SK-N-SH (cell line): ENCODE measurements around the gene DNAH7. TPM values are rescaled to one million over a fixed set of nuclear protein-coding genes. Genes with fewer than 3 reads are reported as not detected.

Experiments
- CTCF ChIA-PET: fragments of 300-600, 350-600 bp; formaldehyde crosslinking; extraction: SDS; loops from one replicate; lab custom pipeline; 2021; lab: Yijun Ruan, JAX
- POLR2A ChIA-PET: fragments of 350-600 bp; sonication (Branson Sonifier 250); formaldehyde crosslinking; extraction: SDS; loops from one replicate; lab custom pipeline; 2020; ENCODE audit warnings: antibody characterized with exemption, inconsistent platforms; lab: Yijun Ruan, JAX
- DNase-seq: peaks from one replicate; pipeline ENCODE4 v3.0.0; 2012
- H2AFZ ChIP-seq: fragments of 200-600 bp; sonication (generic); 2 replicates; pipeline ENCODE4 v1.8.1; 2016; ENCODE audit warnings: antibody characterized with exemption, mild to moderate bottlenecking, low read depth
- H3F3A ChIP-seq: fragments of 200-600 bp; sonication (generic); replicated peaks from 2 replicates; pipeline ENCODE3; 2016; ENCODE audit warnings: antibody characterized with exemption, mild to moderate bottlenecking; ENCODE audit not compliant: insufficient read depth
- H3K27ac ChIP-seq, 2 experiments: fragments of 200-500 bp in 1 of 2; fragments of 200-600 bp in 1 of 2; sonication (Bioruptor generic) in 1 of 2; sonication (generic), shearing (Covaris generic) in 1 of 2; 2 replicates each; pipeline versions ENCODE4 v1.5.1 to v1.6.1; 2014 to 2016; ENCODE audit warnings: low read depth in 2 of 2, inconsistent platforms in 1 of 2, low read length in 1 of 2, mild to moderate bottlenecking in 1 of 2, mixed read lengths in 1 of 2
- H3K27me3 ChIP-seq: fragments of 200-600 bp; sonication (generic), shearing (Covaris generic); 2 replicates; pipeline ENCODE4 v1.6.1; 2016; ENCODE audit warnings: mixed run types; ENCODE audit not compliant: insufficient read depth
- H3K36me3 ChIP-seq, 2 experiments: fragments of 200-500 bp in 1 of 2; fragments of 200-600 bp in 1 of 2; sonication (Bioruptor generic) in 1 of 2; sonication (generic) in 1 of 2; replicated peaks in 1 of 2; 2 replicates each; pipeline versions ENCODE3 to v1.5.1; 2014 to 2016; ENCODE audit warnings: low read length in 1 of 2, mild to moderate bottlenecking in 1 of 2; ENCODE audit not compliant: insufficient read depth in 2 of 2, control insufficient read depth in 1 of 2
- H3K4me1 ChIP-seq, 2 experiments: fragments of 200-500 bp in 1 of 2; fragments of 200-600 bp in 1 of 2; sonication (Bioruptor generic) in 1 of 2; sonication (generic), shearing (Covaris generic) in 1 of 2; 2 replicates each; pipeline versions ENCODE4 v1.5.1 to v1.6.1; 2014 to 2016; ENCODE audit warnings: low read depth in 1 of 2, low read length in 1 of 2, mixed run types in 1 of 2; ENCODE audit not compliant: insufficient read depth in 2 of 2, control insufficient read depth in 1 of 2
- H3K4me2 ChIP-seq: fragments of 200-600 bp; sonication (generic), shearing (Covaris generic); 2 replicates; pipeline ENCODE4 v1.6.1; 2017; ENCODE audit warnings: mixed run types
- H3K4me3 ChIP-seq, 2 experiments: fragments of 200-500 bp in 1 of 2; fragments of 200-600 bp in 1 of 2; sonication (Bioruptor generic) in 1 of 2; sonication (generic), shearing (Covaris generic) in 1 of 2; 2 replicates each; pipeline versions ENCODE4 v1.5.1 to v1.8.1; 2014 to 2016; ENCODE audit warnings: low read depth in 2 of 2, inconsistent platforms in 1 of 2, low read length in 1 of 2, mild to moderate bottlenecking in 1 of 2, mixed read lengths in 1 of 2, moderate library complexity in 1 of 2
- H3K79me2 ChIP-seq: fragments of 200-600 bp; sonication (generic); 2 replicates; pipeline ENCODE4 v1.8.1; 2017; ENCODE audit warnings: mild to moderate bottlenecking; ENCODE audit not compliant: insufficient read depth
- H3K9ac ChIP-seq: fragments of 200-600 bp; sonication (generic); 2 replicates; pipeline ENCODE4 v1.6.1; 2017; ENCODE audit warnings: mixed run types
- H3K9me2 ChIP-seq: fragments of 200-600 bp; sonication (generic); 2 replicates; pipeline ENCODE4 v1.6.1; 2017; ENCODE audit warnings: mixed run types
- H3K9me3 ChIP-seq: fragments of 200-600 bp; sonication (generic); 2 replicates; pipeline ENCODE4 v1.6.1; 2017; ENCODE audit warnings: mixed run types, mild to moderate bottlenecking, moderate library complexity
- H4K20me1 ChIP-seq: fragments of 200-600 bp; sonication (generic); 2 replicates; pipeline ENCODE4 v1.6.1; 2017; ENCODE audit warnings: mild to moderate bottlenecking, mixed run types; ENCODE audit not compliant: insufficient read depth
- EZH2phosphoT487 ChIP-seq: fragments of 200-600 bp; sonication (generic); IDR thresholded peaks from 2 replicates; pipeline ENCODE4 v1.6.1; 2017; ENCODE audit warnings: low read depth, mixed run types, mild to moderate bottlenecking, antibody characterized with exemption, moderate library complexity, borderline replicate concordance
- GABPA ChIP-seq: IDR thresholded peaks from 2 replicates; pipeline ENCODE4 v1.4.0; 2012; ENCODE audit warnings: low read depth, mild to moderate bottlenecking
- JUND ChIP-seq: IDR thresholded peaks from 2 replicates; pipeline ENCODE4 v1.4.0; 2012
- MEF2A ChIP-seq: IDR thresholded peaks from 2 replicates; pipeline ENCODE4 v1.4.0; 2012; ENCODE audit warnings: low read depth, borderline replicate concordance
- PBX3 ChIP-seq: IDR thresholded peaks from 2 replicates; pipeline ENCODE4; 2012
- TAF1 ChIP-seq: IDR thresholded peaks from 2 replicates; pipeline ENCODE4 v1.6.1; 2012; ENCODE audit warnings: low read depth, mild to moderate bottlenecking, low read length, moderate library complexity, borderline replicate concordance
- TCF12 ChIP-seq: IDR thresholded peaks from 2 replicates; pipeline ENCODE4 v1.4.0; 2012
- TEAD4 ChIP-seq: IDR thresholded peaks from 2 replicates; pipeline ENCODE4 v1.4.0; 2012; ENCODE audit warnings: mild to moderate bottlenecking, borderline replicate concordance; ENCODE audit not compliant: insufficient read depth
- WGBS: methylation state at CpG from one replicate; pipeline ENCODE4 v1.1.6; 2017; ENCODE audit warnings: low lambda C conversion rate; 5-methylcytosine and 5-hydroxymethylcytosine counted together
- polyA plus RNA-seq, 3 experiments: library from polyadenylated mRNA; depleted of rRNA; stranded (reverse); fragments of >200 nt; gene quantifications; 2 replicates each; pipeline ENCODE4 v1.2.3, GENCODE V29; 2012
- TF ChIP-seq, protein P1 (sequence below): IDR thresholded peaks from 2 replicates; pipeline ENCODE4 v1.4.0; 2012; ENCODE audit warnings: low read depth, borderline replicate concordance
- TF ChIP-seq, protein P2 (sequence below): IDR thresholded peaks from 2 replicates; pipeline ENCODE4 v1.4.0; 2012; ENCODE audit warnings: low read depth

The DNAH7 gene
- polyA plus RNA-seq, 1 of the 3 experiments (the other 2 are of a cell fraction): 1.2 TPM

GRCh38 chr2:195848119-195848899 lies 220.3 kb downstream of the DNAH7 start (continued):
- TF ChIP-seq, protein P1, sequence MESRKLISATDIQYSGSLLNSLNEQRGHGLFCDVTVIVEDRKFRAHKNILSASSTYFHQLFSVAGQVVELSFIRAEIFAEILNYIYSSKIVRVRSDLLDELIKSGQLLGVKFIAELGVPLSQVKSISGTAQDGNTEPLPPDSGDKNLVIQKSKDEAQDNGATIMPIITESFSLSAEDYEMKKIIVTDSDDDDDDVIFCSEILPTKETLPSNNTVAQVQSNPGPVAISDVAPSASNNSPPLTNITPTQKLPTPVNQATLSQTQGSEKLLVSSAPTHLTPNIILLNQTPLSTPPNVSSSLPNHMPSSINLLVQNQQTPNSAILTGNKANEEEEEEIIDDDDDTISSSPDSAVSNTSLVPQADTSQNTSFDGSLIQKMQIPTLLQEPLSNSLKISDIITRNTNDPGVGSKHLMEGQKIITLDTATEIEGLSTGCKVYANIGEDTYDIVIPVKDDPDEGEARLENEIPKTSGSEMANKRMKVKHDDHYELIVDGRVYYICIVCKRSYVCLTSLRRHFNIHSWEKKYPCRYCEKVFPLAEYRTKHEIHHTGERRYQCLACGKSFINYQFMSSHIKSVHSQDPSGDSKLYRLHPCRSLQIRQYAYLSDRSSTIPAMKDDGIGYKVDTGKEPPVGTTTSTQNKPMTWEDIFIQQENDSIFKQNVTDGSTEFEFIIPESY: no peak

DNA sequence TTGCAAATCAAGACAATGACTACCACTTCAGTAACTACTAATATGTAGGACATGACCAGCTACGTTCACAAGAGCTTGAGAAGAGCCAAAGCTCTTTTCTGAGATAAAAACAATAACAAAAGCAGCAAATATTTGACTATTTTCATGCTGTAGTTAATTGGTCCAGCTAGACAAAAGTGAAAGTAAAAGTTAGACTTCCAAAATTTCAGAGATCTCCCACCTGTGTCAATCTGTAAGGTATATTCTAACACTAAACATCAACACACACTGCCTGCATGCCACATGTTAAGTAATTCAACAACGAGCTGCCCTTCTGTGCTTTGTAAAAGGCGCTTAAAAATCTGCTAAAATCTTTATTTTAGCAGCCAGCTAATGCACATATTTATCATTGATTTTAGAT lies 225.7 kb downstream of the DNAH7 start:
- 72% methylated on average over 3 of the region's 3 CpGs for WGBS
- Histone ChIP-seq H3K9me2 (no peaks in the 10 kb centered on the region), H4K20me1 (no peaks in the 10 kb centered on the region), H2AFZ (0 out of 2 replicates have a peak overlapping the region, but pooled peaks have one; percentile 51), H3K27ac (no peak overlapping the region), H3K27me3 (no peaks in the 10 kb centered on the region), H3K4me1 (no peaks in the 10 kb centered on the region; a peak in 1 of 4 replicates), H3F3A (no peaks in the 10 kb centered on the region), H3K36me3 (peaks cover 0 to 3% of the 10 kb centered on the region in 2 experiments), H3K79me2 (no peaks in the 10 kb centered on the region), H3K9ac (no peak overlapping the region), H3K4me2 (peak overlapping the region; percentile 4; the same call in 1 of the 2 replicates), H3K9me3 (no peaks in the 10 kb centered on the region), H3K4me3 (peak overlapping the region in 1 of 2 experiments; percentile 17; a peak in 1 of 4 replicates)
- POLR2A ChIA-PET: no interaction called here
- no peak for TF ChIP-seq MEF2A
- CTCF ChIA-PET: no interaction called here
- DNase-seq: no peak

- Histone ChIP-seq H3K36me3 (peaks cover 0 to 3% of the 10 kb centered on the region in 2 experiments), H4K20me1 (no peaks in the 10 kb centered on the region), H3K79me2 (no peaks in the 10 kb centered on the region), H3K4me2 (no peak overlapping the region), H3K9me2 (no peaks in the 10 kb centered on the region), H3K4me3 (no peak overlapping the region), H3K9ac (no peak overlapping the region), H3K9me3 (no peaks in the 10 kb centered on the region), H3K4me1 (no peaks in the 10 kb centered on the region), H3F3A (peaks cover 6% of the 10 kb centered on the region), H2AFZ (no peak overlapping the region), H3K27me3 (no peaks in the 10 kb centered on the region), H3K27ac (no peak overlapping the region)
- TF ChIP-seq PBX3: peak; percentile 66
- TF ChIP-seq JUND: 0 out of 2 replicates have a peak, but pooled peaks have one; percentile 23
- no peak for TF ChIP-seq EZH2phosphoT487
- TF ChIP-seq, protein P2, sequence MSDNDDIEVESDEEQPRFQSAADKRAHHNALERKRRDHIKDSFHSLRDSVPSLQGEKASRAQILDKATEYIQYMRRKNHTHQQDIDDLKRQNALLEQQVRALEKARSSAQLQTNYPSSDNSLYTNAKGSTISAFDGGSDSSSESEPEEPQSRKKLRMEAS: no peak
- peak; percentile 32 for TF ChIP-seq TCF12
- TF ChIP-seq TAF1: no peak
- TF ChIP-seq, protein P1: no peak
- TF ChIP-seq TEAD4: no peak; the same call in 1 of the 2 replicates
- TF ChIP-seq GABPA: no peak
- no peak for DNase-seq
- ChIA-PET POLR2A (no interaction called here), CTCF (no interaction called here)
- 56% methylated on average over 1 of the region's 1 CpG for WGBS
These were observed 230.6 kb downstream of the DNAH7 start for GRCh38 chr2:195838002-195838401.
